Stimulated activated naive CD8-positive, alpha-beta T cell treated with anti-CD3 and anti-CD28 coated beads, Interleukin-15, Interleukin-2, amounts not matched to agents 100 ng/mL and 50 ng/mL, for 24 hours (primary cell): ENCODE data around the gene CALD1.

Experiments
- H3K27ac Mint-ChIP-seq: one replicate; pipeline ENCODE4 v1.8.0; 2021; ENCODE audit warnings: mild to moderate bottlenecking, mixed read lengths
- H3K27me3 Mint-ChIP-seq: one replicate; pipeline ENCODE4 v1.8.0; 2021; ENCODE audit warnings: mixed read lengths
- H3K36me3 Mint-ChIP-seq: one replicate; pipeline ENCODE4 v1.8.0; 2021; ENCODE audit warnings: low read depth, mixed read lengths
- H3K4me1 Mint-ChIP-seq: one replicate; pipeline ENCODE4 v1.8.0; 2021; ENCODE audit warnings: low read depth, mixed read lengths
- H3K4me3 Mint-ChIP-seq: one replicate; pipeline ENCODE4 v1.8.0; 2021; ENCODE audit warnings: mild to moderate bottlenecking, mixed read lengths
- H3K9me3 Mint-ChIP-seq: one replicate; pipeline ENCODE4 v1.8.0; 2021; ENCODE audit warnings: mixed read lengths

Gene CALD1

DNA sequence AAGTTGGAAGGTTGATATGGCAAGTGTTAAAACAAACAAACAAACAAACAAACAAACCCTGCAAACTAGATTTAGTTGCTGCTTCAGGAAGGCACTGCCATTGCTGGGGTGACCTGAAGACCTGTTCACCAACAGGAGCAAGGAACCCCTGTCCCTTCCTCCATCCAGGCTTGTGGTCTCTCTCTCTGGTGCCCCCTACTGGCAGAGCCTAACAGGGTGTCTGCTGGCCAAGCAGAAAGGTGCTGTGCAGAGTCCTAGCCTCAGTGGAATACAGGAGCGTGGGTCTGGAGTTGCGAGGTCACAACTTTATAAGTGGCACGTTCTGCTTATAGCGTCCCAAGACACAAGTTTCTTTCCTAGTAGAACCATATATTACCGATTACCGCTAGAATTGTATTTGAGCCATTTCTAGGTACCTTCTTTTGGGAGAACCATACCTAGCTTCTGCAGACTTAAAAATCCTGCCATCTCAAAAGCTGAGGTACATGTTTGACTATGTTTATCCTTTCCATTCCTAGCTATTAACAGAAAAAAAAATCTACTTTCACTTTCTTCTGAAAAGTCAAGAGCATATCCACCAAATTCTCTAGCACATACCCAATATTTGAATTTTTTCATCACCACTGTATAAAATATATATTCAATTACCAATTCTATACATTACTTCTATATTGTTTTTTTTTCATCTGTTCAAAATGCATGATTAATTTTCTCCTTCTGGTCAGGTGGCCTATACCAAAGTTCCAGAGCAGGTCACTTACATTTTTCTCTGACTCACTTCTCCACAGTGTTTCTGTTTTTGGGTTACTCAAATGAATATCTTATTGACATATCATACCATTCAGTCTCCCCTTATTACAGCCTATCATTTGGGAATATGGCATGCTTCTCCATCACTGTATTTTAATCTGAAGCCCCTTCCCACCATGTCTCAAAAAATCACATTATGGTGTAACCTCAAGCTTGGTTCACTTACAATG is 29.1 kb upstream of the CALD1 start:
- Mint-ChIP-seq H3K9me3 (no peaks in the 10 kb centered on the region), H3K36me3 (no peaks in the 10 kb centered on the region), H3K4me3 (no peak overlapping the region), H3K27me3 (no peaks in the 10 kb centered on the region), H3K4me1 (peaks cover 16% of the 10 kb centered on the region), H3K27ac (peak overlapping the region; percentile 42)

DNA sequence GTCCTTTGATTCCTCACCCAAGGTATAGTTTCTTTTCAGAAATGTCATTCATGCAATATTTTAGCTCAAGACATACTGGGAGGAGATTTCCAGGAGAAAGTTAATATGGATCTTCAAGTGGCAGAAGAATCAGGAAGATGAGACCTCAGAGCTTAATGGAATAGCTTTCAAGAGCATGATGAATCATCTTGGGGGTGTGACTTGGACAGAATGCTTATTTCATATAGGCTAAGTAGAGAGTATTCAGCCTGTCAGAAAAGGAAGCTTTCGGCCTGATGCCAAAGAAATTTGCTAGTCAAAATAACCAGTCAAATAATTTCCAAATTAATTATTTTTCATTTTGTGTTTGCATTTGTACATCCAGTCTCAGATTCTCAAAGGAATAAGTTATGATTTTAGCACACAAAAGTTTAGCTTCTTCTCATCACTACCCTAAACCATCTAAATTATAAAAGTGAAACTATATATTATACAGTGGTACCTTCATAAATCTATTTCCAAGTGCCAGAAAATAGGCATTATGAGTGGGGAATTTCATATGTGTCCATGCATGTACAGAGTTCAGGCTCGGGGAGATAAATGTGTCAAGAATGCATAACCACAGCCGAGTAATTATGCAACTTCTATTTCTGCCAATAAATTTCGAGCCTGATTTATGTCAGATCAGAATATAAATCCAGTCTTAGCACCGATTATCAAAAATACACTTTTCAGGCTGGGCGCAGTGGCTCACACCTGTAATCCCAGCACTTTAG is 27.3 kb upstream of the CALD1 start:
- Mint-ChIP-seq H3K4me1 (peaks cover 16% of the 10 kb centered on the region), H3K27ac (no peak overlapping the region), H3K9me3 (no peaks in the 10 kb centered on the region), H3K36me3 (no peaks in the 10 kb centered on the region), H3K27me3 (no peaks in the 10 kb centered on the region), H3K4me3 (no peak overlapping the region)

DNA sequence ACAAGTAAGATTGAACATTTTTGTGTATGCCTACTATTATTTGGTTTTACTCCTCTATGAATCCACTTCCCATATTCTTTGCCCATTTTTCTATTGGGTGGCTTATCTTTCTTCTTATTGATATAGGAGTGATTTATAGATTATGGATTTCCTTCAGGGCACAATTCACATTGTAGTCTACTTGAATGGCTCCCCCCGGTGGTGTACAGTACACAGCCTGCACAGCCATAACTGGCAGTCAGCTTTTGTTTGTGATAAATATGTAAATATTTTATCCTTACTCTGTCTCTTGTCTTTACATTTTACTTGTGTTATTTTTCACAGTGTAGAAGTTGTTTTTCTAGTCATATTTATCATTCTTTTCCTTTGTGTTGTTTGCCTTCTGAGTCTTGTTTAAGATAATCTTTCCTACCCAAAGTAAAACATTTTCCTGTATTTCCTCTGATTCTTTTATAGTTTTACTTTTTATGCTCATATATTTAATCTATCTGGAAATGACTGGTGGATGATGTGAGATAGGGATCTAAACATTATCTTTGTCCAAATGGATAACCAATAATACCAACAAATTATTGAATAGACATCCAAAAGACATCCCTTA is 23.9 kb upstream of the CALD1 start:
- H3K36me3 Mint-ChIP-seq: no peaks in the 10 kb centered on the region
- no peak overlapping the region for H3K27ac Mint-ChIP-seq
- no peaks in the 10 kb centered on the region for H3K9me3 Mint-ChIP-seq
- no peak overlapping the region for H3K4me3 Mint-ChIP-seq
- peaks cover 8% of the 10 kb centered on the region for H3K4me1 Mint-ChIP-seq
- H3K27me3 Mint-ChIP-seq: no peaks in the 10 kb centered on the region

DNA sequence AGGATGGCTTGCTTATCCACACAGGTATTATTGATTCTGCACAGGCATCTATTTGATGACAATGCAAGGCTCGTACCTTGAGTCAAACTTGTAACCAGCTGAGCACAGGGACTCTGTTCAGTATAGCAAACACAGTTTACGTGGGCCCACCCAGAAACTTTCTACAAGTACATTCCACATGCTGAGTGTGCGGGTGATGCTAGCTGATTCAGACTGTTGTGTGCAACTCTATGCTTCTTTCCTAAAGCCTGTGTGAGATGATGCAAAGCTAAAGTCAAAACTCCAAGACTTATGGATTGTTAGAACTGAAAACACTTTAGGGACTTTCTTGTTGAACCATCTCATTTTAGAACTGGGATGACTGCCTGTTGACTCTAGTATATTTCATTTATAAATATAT is 21.5 kb upstream of the CALD1 start:
- no peak overlapping the region for H3K4me3 Mint-ChIP-seq
- H3K27me3 Mint-ChIP-seq: no peaks in the 10 kb centered on the region
- no peaks in the 10 kb centered on the region for H3K36me3 Mint-ChIP-seq
- no peaks in the 10 kb centered on the region for H3K9me3 Mint-ChIP-seq
- no peaks in the 10 kb centered on the region for H3K4me1 Mint-ChIP-seq
- no peak overlapping the region for H3K27ac Mint-ChIP-seq

DNA sequence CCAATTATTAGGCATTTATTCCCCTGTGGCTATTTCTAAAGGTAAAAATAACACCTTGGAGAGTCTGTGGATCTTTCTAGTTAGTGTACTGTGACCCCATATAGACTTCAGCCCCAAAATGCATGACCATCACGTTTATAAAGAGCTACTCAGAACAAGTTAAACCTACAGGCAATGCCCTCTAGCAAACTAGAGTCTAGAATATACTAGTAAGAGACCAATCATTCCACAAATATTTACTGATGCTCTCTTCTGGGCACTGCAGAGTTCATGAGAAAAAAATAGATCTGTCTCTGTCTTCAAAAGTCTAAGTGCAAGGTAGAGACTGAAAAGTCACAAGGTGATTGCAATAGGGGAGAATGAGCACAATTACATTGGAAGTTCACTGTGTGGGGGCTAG is 20.5 kb upstream of the CALD1 start:
- Mint-ChIP-seq H3K27ac (no peak overlapping the region), H3K36me3 (no peaks in the 10 kb centered on the region), H3K27me3 (no peaks in the 10 kb centered on the region), H3K9me3 (no peaks in the 10 kb centered on the region), H3K4me3 (no peak overlapping the region), H3K4me1 (no peaks in the 10 kb centered on the region)

DNA sequence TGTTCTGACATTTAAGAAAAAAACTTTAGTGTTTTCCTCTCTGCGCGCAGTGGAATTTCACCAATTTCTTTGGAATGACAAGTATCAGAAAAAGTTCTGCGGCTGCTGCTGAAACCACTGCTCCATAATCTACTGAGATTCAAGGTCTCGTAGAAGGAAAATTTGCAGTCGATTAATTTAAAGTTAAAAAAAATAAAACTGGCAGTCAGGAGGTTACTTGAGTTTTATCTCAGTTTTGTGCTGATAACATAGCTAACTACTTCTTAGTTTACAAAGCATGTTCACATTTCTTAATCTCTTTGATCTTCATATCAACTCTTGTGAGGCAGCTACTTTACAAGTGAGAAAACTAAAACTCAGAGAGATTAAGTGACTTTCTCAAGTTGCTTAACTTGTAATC is 18.2 kb upstream of the CALD1 start:
- Mint-ChIP-seq H3K4me1 (no peaks in the 10 kb centered on the region), H3K27ac (no peak overlapping the region), H3K9me3 (no peaks in the 10 kb centered on the region), H3K4me3 (no peak overlapping the region), H3K27me3 (no peaks in the 10 kb centered on the region), H3K36me3 (no peaks in the 10 kb centered on the region)

DNA sequence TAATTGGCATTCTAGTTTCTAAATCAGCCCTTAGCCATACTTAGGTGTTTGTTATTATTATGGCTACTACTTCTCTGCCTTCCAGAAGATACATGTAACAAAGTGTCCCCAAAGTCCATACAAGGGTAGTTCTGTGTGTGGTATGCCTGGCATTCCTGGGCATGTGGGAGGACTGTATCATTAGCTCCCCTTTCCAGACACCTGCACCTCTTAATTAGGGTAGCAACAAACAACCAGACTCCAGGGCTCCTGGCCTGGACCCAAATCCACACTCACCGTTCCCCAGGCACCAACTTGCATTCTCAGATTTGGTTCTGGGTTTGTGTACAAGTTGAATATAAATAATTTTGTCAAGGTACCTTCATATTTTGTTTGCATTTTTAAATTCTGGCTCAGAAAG is 15.5 kb upstream of the CALD1 start:
- H3K27me3 Mint-ChIP-seq: no peaks in the 10 kb centered on the region
- no peaks in the 10 kb centered on the region for H3K36me3 Mint-ChIP-seq
- no peaks in the 10 kb centered on the region for H3K9me3 Mint-ChIP-seq
- H3K4me1 Mint-ChIP-seq: peaks cover 7% of the 10 kb centered on the region
- H3K27ac Mint-ChIP-seq: no peak overlapping the region
- no peak overlapping the region for H3K4me3 Mint-ChIP-seq

DNA sequence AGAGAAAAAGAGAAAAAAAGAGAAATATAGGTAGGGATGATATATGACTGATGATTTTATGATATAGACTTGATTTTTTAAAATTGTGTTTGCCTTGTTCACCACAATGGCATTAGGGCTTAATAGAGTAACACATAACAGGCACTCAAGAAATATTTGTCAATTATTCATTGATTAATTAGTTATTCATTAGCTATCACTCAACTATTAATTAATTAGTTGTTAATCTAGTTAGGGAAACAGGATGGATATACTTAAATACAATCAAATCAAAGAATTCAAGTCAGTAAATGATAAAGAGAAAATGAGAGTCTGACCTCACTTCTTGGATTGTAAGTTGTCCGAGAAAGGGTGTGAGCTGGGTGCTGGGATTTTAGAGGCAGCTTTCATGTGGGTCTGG is 15.1 kb upstream of the CALD1 start:
- H3K27me3 Mint-ChIP-seq: no peaks in the 10 kb centered on the region
- no peaks in the 10 kb centered on the region for H3K36me3 Mint-ChIP-seq
- peaks cover 7% of the 10 kb centered on the region for H3K4me1 Mint-ChIP-seq
- no peak overlapping the region for H3K4me3 Mint-ChIP-seq
- no peaks in the 10 kb centered on the region for H3K9me3 Mint-ChIP-seq
- H3K27ac Mint-ChIP-seq: no peak overlapping the region

DNA sequence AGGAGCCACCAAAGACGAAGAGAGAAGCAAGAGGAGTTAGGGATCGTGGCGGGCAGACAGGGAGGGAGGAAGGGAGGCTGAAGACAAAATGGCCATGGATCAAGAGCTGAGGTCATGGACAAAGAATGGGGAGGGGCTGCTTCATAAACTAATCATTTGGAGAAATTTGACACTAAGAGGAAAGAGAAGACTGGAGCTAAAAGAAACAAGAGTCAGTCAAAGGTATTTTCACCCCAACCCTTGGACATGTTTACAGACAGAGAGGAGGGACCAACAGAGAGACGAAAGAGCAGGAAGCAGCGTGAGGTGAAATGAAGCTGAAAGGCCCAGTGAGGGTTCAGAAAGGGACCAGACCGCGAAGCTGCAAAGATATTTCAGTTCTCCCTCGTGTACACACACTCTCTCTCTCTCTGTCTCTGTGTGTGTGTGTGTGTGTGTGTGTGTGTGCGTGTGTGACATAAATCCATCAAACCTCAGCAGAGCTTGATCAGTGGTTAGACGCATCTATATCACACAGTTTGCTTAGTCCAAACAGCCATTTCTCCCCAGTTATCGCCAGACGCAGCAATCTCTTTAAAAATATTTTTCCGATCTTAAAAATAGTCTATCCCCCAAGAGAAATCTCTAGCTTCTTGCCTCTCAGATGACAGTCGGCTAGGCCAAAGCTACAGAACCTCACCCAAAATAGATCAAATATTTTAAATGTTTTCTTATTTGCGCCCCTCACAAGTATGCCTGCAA is 12.5 kb upstream of the CALD1 start:
- Mint-ChIP-seq H3K4me1 (peaks cover 7% of the 10 kb centered on the region), H3K4me3 (no peak overlapping the region), H3K9me3 (no peaks in the 10 kb centered on the region), H3K27ac (no peak overlapping the region), H3K27me3 (no peaks in the 10 kb centered on the region), H3K36me3 (no peaks in the 10 kb centered on the region)

DNA sequence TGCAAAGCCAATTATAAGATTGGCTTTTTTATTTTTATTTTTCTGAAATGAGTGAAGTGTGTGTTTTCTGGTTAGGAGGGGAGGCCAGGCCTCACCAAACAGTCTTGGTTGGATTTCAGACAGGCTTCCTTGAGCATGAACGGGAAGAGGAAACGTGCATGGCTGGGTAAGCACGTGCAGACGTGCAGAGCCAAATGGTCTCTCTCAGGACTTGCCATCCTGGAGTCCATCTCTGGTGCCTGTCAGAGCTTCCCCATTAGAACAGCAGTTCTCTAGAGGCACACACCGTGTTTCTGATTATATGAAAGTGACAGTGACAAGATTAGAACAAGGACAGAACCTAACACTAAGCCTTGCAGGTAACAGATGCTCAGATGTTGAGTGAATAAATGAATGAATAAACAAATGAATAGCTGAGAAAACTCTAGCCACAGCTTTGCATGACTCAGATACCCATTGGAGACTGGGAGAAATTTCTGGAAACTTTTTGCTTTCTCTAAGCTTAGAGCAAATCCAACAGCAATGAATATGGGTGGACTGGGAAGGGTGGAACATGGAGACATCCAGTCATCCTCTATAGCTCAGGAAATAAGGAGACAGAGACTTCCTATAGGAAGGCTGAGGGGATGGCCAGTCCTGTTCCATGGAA is 11.8 kb upstream of the CALD1 start:
- no peaks in the 10 kb centered on the region for H3K36me3 Mint-ChIP-seq
- no peaks in the 10 kb centered on the region for H3K27me3 Mint-ChIP-seq
- H3K4me3 Mint-ChIP-seq: no peak overlapping the region
- no peaks in the 10 kb centered on the region for H3K9me3 Mint-ChIP-seq
- peaks cover 7% of the 10 kb centered on the region for H3K4me1 Mint-ChIP-seq
- H3K27ac Mint-ChIP-seq: no peak overlapping the region

DNA sequence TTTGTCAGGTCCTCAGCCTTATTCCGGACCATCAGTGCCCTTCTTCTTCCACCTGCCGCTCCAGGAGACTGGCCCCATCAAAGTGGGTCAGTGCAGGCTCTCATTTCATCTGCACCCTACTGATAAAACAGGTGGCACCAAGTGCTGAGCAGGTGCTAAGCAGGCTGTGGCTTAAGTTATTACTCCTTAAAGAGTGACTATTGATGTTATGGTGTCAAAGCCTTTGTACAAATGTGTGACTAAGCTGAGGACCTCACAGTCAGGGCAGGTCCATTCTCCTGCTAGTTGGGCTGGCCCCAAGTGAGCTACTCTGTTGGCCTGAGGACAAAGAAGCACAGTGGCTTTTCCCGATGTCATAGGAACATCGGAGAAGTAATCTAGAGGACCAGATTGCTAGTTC is 11.2 kb upstream of the CALD1 start:
- peaks cover 7% of the 10 kb centered on the region for H3K4me1 Mint-ChIP-seq
- H3K4me3 Mint-ChIP-seq: no peak overlapping the region
- no peaks in the 10 kb centered on the region for H3K36me3 Mint-ChIP-seq

DNA sequence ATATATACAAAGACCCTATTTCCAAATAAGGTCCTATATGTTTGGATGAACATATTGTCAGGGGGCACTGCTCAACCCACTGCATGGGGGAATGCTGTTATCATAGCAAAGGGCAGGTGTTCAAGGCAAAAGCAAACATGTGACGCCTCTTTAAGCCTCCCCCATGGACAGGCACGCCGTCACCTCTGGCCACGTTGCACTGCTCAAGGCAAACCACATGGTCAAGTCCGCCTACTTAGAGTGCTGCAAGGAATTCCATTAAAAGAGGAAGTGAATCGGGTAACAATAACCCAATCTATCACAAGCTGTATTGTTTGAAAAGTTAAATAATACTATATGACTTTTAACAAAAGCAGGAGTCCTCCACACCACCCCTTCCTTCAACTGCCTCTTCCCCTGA is 8.8 kb upstream of the CALD1 start:
- Mint-ChIP-seq H3K27ac (no peak overlapping the region), H3K27me3 (no peaks in the 10 kb centered on the region), H3K9me3 (no peaks in the 10 kb centered on the region), H3K36me3 (no peaks in the 10 kb centered on the region), H3K4me3 (no peak overlapping the region), H3K4me1 (peaks cover 7% of the 10 kb centered on the region)

More for the DNA sequence above, 11.2 kb upstream of the CALD1 start:
- Mint-ChIP-seq H3K9me3 (no peaks in the 10 kb centered on the region), H3K27me3 (no peaks in the 10 kb centered on the region), H3K27ac (no peak overlapping the region)

DNA sequence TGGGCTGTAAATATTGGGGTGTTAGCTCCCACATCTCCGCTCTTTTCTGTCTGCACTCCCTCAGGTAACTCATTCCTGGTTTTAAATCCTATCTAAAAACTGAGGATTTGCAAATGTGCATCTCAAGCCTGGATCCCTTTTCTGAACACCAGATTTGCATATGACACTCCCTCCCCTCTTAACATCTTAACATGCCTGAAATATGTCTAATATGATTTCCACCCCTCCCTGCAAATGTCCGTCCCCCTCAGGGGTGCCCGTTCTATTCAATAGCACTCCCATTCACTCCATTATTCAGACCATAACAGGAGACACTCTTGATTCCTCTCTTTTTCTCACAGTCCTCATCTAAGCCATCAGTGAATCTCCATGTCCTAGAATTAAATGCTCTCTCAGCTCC is 8.3 kb upstream of the CALD1 start:
- no peaks in the 10 kb centered on the region for H3K27me3 Mint-ChIP-seq
- no peaks in the 10 kb centered on the region for H3K9me3 Mint-ChIP-seq
- peaks cover 7% of the 10 kb centered on the region for H3K4me1 Mint-ChIP-seq
- no peaks in the 10 kb centered on the region for H3K36me3 Mint-ChIP-seq
- H3K27ac Mint-ChIP-seq: no peak overlapping the region
- no peak overlapping the region for H3K4me3 Mint-ChIP-seq

DNA sequence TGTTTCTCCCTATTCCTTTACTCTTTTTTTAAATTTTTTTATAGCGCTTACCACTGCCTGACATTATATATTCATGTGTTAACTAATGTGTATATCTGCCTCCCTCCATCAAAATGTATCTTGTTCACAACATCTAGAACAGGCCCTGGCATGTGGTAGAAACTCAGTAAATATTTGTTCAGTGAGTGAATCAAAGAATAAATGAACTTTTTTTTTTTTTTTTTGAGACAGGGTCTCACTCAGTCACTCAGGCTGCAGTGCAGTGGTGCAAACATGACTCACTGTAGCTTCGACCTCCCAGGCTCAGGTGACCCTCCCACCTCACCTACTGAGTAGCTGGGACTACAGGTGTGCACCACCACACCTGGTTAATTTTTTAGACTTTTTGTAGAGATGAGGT is 7.5 kb upstream of the CALD1 start:
- Mint-ChIP-seq H3K9me3 (no peaks in the 10 kb centered on the region), H3K27me3 (no peaks in the 10 kb centered on the region), H3K27ac (no peak overlapping the region), H3K36me3 (no peaks in the 10 kb centered on the region), H3K4me1 (peaks cover 7% of the 10 kb centered on the region), H3K4me3 (no peak overlapping the region)
